ENCODE measurements around the gene KAT7.
A peak's percentile ranks its signal among the peaks of the same experiment; 100 is the strongest.
"Not testable (repeated sequence)": the region's sequence is repeated elsewhere in the genome, so short reads cannot be mapped to it uniquely, and the experiment has no call there.

KAT7 gene

GRCh38 chr17:49757151-49757777, 31.2 kb upstream of the KAT7 start:
- Mint-ChIP-seq H3K9me3 (no peaks in the 10 kb centered on the region), H3K36me3 (ENCODE audit: low read depth) (no peaks in the 10 kb centered on the region), H3K27me3 (ENCODE audit: low read depth, poor library complexity) (no peaks in the 10 kb centered on the region), H3K4me3 (no peak overlapping the region), H3K27ac (no peak overlapping the region), H3K4me1 (peaks cover 28% of the 10 kb centered on the region)
- no peak for DNase-seq
- no peak for TF ChIP-seq CTCF (IDR thresholded peaks at IDR 0.05)

GRCh38 chr17:49758464-49759010, 29.9 kb upstream of the KAT7 start:
- H3K4me3 Mint-ChIP-seq; DNase-seq; H3K27me3 Mint-ChIP-seq (ENCODE audit: low read depth, poor library complexity); H3K27ac Mint-ChIP-seq; H3K36me3 Mint-ChIP-seq (ENCODE audit: low read depth); H3K9me3 Mint-ChIP-seq: not testable (repeated sequence)
- peaks cover 38% of the 10 kb centered on the region for H3K4me1 Mint-ChIP-seq

- DNase-seq = no peak
- H3K27ac Mint-ChIP-seq = no peak overlapping the region
- peaks cover under 1% of the 10 kb centered on the region for H3K9me3 Mint-ChIP-seq
- no peak overlapping the region for H3K4me3 Mint-ChIP-seq
- H3K36me3 Mint-ChIP-seq (ENCODE audit: low read depth) = no peaks in the 10 kb centered on the region
- TF ChIP-seq CTCF (IDR thresholded peaks at IDR 0.05) = no peak
- H3K27me3 Mint-ChIP-seq (ENCODE audit: low read depth, poor library complexity) = peaks cover 1% of the 10 kb centered on the region
- H3K4me1 Mint-ChIP-seq = peaks cover 40% of the 10 kb centered on the region
Observed at GRCh38 chr17:49759203-49759602, 29.3 kb upstream of the KAT7 start.

- H3K4me3 Mint-ChIP-seq = no peak overlapping the region
Observed at GRCh38 chr17:49760296-49760695, 28.2 kb upstream of the KAT7 start.

GRCh38 chr17:49760932-49761558, 27.4 kb upstream of the KAT7 start:
- H3K9me3 Mint-ChIP-seq = peaks cover 4% of the 10 kb centered on the region
- no peak overlapping the region for H3K4me3 Mint-ChIP-seq
- peaks cover 38% of the 10 kb centered on the region for H3K4me1 Mint-ChIP-seq
- H3K27ac Mint-ChIP-seq = no peak overlapping the region
- H3K36me3 Mint-ChIP-seq (ENCODE audit: low read depth) = no peaks in the 10 kb centered on the region
- no peak for TF ChIP-seq CTCF (IDR thresholded peaks at IDR 0.05)
- no peak for DNase-seq
- H3K27me3 Mint-ChIP-seq (ENCODE audit: low read depth, poor library complexity) = peaks cover 14% of the 10 kb centered on the region

More at GRCh38 chr17:49760296-49760695, 28.2 kb upstream of the KAT7 start:
- no peak for DNase-seq
- Mint-ChIP-seq H3K27ac (no peak overlapping the region), H3K9me3 (peaks cover 4% of the 10 kb centered on the region), H3K4me1 (peaks cover 46% of the 10 kb centered on the region), H3K36me3 (ENCODE audit: low read depth) (no peaks in the 10 kb centered on the region), H3K27me3 (ENCODE audit: low read depth, poor library complexity) (peaks cover 7% of the 10 kb centered on the region)
- TF ChIP-seq CTCF (IDR thresholded peaks at IDR 0.05) = no peak

- Mint-ChIP-seq H3K27me3 (ENCODE audit: low read depth, poor library complexity) (peaks cover 26% of the 10 kb centered on the region), H3K27ac (no peak overlapping the region), H3K9me3 (peaks cover 4% of the 10 kb centered on the region), H3K36me3 (ENCODE audit: low read depth) (no peaks in the 10 kb centered on the region), H3K4me3 (peak overlapping the region; percentile 92), H3K4me1 (peaks cover 34% of the 10 kb centered on the region)
- DNase-seq = no peak
- TF ChIP-seq CTCF (IDR thresholded peaks at IDR 0.05) = no peak
Observed at GRCh38 chr17:49762151-49762941, 26.1 kb upstream of the KAT7 start.
